Measurements from ENCODE around the gene GPANK1. TPM values are rescaled to one million over a fixed set of nuclear protein-coding genes. Genes with fewer than 3 reads are reported as not detected.

Gene GPANK1
- total RNA-seq, 1 experiment from 2014 or later: 11.7 TPM

DNA sequence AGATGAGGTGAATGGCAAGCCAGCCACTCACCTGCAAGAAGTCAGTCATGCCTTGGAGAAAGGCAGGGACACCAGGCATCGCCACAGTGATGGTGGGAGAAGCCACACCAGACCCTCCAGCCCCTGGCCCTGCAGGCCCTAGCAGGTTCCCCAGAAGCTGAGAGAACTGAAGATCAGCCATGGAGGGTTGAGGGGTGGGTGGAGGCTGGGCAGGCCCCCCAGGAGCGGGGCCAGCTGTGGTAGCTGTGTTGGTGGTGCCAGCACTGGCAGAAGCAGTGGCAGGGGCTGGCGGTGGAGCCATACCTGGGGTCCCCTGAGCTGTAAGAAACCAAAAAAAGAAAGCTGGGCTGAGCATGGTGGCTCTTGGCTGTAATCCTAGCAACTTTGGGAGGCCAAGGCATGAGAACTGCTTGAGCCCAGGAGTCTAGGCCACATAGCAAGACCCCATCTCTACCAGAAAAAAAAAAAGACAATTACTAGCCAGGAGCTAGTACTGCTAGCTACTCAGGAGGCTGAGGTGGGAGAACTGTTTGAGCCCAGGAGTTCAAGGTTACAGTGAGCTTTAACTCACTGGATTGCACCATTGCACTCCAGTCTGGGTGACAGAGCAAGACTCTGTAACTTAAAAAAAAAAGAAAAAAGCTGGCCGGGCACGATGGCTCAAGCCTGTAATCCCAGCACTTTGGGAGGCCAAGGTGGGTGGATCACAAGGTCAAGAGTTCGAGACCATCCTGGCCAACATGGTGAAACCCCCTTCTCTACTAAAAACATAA is 21.8 kb downstream of the GPANK1 start:
- DNase-seq (ENCODE audit: low spot score): no peak

DNA sequence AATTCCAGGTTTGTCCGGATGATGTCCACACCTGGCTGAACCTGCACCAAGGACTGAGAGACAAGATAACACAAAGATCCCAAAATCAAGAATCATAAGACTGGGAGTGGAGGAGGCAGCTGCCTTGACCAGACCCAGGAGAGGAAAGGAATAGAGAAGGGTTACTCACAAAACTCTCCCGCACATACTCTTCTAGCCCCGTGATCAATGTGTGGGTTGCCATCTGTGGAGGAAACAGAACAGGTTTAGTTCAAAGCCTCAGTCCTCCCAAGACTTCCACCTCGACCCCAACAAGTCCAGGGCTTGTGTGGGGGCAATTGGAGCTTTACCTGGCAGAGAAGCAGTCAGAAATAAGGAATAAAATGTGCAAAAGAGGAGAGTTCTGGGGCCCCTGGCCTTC is 23.4 kb downstream of the GPANK1 start:
- no peak for DNase-seq (ENCODE audit: low spot score)

DNA sequence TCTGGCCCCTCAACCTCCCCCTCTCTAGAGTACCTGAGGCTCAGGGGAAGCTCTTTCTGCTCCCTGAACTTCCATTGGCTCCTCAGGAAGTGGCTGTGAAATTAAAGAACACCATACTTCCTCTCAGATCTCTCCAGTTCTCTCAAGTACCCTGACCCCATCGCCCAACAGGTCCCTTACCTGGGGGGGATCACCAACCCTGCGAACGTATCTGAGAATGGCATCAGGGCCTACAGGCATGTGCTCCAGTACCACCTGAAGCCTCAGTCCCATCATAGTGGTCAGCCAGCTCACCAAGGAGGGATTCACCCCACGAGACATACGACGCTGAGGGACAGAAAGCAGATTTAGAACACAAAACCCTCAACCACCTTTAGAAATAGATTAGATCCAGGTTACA is 24.2 kb downstream of the GPANK1 start:
- no peak for DNase-seq (ENCODE audit: low spot score)

DNA sequence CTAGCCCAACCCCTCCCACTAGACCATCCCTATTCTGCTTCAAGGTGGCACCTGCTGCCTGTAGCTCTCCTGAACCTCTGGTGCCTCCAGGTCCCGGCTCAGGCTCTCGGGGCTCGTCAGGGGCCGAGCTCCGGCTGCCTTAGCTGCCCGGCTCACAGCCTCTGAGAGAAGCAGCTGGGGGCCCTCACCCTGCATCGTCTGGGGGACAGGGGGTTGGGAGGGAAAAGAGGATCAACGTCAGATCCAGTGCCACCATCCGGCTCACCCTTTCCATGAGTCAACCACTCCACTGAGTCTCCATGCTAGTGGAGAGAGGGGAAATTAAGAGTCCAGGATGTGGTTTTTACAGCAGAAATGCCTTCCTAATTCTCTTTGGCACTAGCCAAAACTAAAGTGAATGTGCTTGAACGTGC is 25.3 kb downstream of the GPANK1 start:
- DNase-seq (ENCODE audit: low spot score): no peak

DNA sequence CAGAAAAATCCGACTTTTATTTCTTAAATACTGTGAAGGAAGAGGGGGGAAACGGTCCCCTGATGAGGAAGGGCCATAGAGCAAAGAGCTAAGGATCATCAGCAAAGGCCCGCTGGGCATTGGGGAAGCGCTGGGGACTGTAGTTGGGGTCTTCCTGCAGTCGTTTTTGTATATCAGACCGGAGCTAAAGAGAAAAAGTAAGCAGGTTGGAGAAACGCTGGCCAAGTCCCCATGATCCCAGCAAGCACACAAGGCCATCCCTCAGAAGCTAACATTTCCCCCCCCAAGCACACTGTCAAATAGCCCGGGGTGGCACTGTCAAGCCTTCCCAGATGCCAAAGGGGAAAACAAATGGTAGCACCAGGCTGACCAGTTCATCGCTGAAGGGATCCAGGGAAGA is 25.8 kb downstream of the GPANK1 start:
- DNase-seq (ENCODE audit: low spot score): no peak

DNA sequence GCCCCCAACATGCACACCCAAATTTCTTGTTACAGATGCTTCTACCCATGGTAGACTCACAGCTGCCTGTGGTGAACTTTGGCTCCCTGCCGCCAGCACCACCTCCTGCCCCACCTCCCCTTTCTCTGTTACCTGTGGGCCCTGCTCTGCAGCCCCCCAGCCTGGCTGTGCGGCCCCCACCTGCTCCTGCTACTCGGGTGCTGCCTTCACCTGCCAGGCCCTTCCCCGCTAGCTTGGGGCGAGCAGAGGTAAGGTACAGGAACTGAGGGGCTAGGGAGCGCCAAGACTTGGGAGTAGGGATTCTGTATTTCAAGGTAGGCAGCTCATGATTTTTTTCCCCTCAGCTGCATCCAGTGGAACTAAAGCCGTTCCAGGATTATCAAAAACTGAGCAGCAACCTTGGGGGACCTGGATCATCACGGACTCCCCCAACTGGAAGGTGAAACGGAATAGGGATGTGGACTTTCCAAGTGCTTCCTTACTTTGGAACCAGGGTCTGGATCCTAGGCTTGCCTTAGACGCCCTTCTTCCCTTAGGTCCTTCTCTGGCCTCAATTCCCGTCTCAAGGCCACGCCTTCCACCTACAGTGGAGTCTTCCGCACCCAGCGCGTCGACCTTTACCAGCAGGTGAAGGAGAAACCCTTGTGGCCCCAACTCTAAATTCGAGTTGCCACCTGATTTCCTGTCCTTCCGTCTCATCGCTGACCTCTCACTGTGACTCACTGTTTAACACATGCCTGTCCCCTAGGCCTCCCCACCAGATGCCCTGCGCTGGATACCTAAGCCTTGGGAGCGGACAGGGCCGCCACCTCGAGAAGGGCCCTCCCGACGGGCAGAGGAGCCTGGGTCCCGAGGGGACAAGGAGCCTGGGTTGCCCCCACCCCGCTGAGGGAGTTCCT is 27.9 kb downstream of the GPANK1 start:
- DNase-seq (ENCODE audit: low spot score): no peak

DNA sequence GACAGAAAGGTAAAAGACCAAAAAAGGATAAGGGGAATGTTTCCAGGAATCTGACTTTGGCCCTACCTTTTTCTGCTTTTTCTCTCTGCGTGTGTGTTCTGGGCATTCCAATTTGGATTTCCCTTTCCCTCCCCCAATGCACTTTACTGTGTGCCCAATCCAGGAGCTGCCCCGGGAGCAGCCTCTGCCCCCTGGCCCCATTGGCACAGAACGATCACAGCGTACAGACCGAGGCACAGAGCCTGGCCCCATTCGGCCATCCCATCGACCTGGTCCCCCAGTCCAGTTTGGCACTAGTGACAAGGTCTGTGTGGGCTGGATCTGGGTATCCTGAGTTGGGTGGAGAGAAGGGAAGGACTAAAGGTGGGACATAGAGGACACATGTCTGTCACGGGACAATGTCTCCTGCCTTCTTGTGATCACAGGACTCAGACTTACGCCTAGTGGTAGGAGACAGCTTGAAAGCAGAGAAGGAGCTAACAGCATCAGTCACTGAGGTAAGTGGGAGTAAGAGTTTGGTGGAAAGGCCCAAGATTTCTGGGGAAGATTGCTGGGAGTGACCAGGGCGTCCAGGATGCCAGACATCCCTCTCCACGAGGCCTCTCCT is 29.7 kb downstream of the GPANK1 start:
- no peak for DNase-seq (ENCODE audit: low spot score)

DNA sequence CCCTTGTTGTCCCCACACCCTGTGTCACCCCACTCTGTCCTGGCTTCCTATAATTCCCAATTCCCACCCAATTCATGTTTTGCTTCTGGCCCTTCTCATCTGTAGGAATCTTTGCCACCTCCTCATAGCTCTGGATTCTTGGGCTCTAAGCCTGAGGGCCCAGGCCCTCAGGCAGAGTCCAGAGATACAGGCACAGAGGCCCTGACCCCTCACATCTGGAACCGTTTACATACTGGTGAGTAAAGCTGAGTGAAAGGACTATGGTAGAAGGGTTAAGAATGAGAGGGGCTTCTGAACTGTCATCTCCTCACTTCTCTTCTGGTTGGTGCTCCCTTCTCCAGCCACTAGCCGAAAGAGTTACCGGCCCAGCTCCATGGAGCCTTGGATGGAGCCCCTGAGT is 30.7 kb downstream of the GPANK1 start:
- DNase-seq (ENCODE audit: low spot score): no peak

DNA sequence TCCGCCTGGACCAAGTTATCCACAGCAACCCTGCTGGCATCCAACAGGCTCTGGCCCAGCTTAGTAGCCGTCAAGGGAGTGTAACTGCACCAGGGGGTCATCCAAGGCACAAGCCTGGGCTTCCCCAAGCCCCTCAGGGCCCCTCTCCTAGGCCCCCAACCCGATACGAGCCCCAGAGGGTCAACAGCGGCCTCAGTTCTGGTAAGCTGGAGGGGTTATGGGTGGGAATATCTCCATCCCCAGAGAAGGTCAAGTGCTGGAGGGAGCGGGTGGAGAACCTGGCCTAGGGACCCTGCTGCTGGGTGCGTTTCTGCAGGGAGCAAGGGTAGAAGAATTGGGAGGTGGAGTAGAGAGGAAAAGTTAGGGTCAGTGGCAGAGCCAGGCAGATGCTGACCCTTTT is 31.4 kb downstream of the GPANK1 start:
- DNase-seq (ENCODE audit: low spot score): no peak

DNA sequence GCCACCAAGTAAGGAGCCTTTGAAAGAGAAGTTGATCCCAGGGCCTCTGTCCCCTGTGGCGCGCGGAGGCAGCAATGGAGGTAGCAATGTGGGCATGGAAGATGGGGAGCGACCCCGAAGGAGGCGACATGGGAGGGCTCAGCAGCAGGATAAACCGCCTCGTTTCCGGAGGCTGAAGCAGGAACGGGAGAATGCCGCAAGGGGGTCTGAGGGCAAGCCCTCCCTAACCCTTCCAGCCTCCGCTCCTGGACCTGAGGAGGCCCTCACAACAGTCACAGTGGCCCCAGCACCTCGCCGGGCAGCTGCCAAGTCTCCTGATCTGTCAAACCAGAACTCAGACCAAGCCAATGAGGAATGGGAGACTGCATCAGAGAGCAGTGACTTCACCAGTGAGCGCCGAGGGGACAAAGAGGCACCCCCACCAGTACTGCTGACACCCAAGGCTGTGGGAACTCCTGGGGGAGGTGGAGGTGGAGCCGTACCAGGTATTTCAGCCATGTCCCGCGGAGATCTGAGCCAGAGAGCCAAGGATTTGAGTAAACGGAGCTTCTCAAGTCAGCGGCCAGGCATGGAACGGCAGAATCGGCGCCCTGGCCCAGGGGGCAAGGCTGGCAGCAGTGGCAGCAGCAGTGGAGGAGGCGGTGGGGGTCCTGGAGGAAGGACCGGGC is 32.4 kb downstream of the GPANK1 start:
- DNase-seq (ENCODE audit: low spot score): no peak

DNA sequence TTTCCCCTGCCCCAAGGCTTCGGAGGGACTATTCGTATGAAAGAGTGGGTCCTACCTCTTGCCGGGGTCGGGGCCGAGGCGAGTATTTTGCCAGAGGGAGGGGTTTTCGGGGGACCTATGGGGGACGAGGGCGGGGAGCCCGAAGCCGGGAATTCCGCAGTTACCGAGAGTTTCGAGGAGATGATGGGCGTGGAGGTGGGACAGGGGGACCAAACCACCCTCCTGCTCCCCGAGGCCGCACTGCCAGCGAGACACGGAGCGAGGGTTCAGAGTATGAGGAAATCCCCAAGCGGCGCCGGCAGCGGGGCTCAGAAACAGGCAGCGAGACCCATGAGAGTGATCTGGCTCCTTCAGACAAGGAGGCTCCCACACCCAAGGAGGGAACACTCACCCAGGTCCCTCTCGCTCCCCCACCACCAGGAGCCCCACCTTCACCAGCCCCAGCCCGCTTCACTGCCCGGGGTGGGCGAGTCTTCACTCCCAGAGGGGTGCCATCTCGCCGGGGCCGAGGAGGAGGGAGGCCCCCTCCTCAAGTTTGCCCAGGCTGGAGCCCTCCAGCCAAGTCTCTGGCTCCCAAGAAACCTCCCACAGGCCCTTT is 33.0 kb downstream of the GPANK1 start:
- no peak for DNase-seq (ENCODE audit: low spot score)

DNA sequence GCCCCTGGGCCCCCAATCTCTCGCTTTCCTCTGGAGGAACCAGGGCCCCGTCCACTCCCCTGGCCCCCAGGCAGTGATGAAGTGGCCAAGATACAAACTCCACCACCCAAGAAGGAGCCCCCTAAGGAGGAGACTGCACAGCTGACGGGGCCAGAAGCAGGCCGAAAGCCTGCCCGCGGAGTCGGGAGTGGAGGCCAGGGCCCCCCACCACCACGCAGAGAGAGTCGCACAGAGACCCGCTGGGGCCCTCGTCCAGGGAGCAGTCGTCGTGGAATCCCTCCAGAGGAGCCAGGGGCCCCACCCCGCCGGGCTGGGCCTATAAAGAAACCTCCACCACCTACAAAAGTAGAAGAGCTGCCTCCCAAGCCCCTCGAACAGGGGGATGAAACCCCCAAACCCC is 33.6 kb downstream of the GPANK1 start:
- DNase-seq (ENCODE audit: low spot score): no peak

DNA sequence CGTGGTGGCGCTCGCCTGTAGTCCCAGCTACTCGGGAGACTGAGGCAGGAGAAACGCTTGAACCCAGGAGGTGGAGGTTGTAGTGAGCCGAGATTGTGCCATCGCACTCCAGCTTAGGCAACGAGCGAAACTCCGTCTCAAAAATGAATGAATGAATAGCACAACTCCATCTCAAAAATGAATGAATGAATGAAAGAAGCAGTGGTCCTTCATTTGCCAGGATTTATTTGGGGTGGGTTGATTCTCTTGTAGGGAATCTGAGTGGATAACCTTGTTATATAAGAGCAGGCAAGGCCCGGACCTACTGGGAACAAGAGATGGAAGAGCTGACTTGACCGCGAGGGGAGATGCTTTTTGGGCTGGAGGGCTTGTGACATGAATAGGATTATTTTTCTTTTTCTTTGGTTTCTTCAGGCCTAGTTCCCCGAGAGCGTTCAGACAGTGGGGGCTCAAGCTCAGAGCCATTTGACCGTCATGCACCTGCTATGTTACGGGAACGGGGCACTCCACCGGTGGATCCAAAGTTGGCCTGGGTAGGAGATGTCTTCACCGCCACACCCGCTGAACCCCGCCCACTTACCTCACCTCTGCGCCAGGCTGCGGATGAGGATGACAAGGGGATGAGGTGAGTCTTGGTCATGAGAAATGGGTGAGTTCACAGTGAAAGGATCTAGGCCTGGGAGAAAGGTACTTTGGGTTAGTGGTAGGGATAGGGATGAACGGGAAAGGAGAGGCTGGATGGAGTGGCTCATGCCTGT is 34.4 kb downstream of the GPANK1 start:
- no peak for DNase-seq (ENCODE audit: low spot score)

DNA sequence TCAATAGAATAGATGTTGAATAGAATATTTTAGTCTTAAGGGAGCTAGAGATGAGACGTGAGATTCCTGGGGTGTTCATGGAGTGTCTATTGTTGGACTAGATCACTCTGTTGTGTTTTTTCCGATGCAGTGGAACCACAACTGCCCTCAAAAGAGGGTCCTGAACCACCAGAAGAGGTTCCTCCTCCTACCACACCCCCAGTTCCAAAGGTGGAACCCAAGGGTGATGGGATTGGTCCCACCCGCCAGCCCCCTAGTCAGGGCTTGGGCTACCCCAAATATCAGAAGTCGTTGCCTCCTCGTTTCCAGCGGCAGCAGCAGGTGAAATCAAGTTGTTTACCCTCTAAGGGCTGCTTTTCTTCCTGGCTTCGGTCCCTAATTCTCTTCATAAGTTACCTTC is 35.8 kb downstream of the GPANK1 start:
- no peak for DNase-seq (ENCODE audit: low spot score)

DNA sequence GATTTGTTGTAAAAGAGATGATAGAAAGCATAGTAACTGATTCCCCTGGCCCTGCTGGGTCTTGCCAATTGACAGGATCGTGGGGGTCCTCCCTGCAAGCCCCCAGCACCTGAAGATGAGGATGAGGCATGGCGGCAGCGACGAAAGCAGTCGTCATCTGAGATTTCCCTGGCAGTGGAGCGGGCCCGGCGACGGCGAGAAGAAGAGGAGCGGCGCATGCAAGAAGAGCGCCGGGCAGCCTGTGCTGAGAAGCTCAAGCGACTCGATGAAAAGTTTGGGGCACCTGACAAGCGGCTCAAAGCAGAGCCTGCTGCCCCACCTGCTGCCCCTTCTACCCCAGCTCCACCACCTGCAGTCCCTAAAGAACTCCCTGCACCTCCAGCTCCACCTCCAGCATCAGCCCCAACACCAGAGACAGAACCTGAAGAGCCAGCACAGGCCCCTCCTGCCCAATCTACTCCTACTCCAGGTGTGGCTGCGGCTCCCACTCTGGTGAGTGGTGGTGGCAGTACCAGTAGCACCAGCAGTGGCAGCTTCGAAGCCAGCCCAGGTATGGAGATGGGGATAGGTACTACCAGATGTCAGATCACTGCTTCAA is 37.0 kb downstream of the GPANK1 start:
- DNase-seq (ENCODE audit: low spot score): no peak

DNA sequence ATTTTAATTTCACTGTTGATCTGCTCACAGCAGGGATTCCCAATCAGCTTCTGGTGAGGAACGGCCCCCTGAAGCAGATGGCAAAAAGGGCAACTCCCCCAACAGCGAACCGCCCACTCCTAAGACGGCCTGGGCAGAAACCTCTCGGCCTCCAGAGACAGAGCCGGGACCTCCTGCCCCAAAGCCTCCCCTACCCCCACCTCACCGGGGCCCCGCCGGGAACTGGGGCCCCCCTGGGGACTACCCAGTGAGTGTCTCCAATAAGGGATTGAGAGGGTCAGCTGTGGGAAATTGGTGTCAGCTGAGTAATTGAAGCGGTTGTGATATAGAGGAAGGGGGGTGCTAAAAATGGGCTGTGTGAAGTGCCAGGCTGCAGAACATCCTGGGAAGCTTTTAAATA is 37.8 kb downstream of the GPANK1 start:
- no peak for DNase-seq (ENCODE audit: low spot score)

DNA sequence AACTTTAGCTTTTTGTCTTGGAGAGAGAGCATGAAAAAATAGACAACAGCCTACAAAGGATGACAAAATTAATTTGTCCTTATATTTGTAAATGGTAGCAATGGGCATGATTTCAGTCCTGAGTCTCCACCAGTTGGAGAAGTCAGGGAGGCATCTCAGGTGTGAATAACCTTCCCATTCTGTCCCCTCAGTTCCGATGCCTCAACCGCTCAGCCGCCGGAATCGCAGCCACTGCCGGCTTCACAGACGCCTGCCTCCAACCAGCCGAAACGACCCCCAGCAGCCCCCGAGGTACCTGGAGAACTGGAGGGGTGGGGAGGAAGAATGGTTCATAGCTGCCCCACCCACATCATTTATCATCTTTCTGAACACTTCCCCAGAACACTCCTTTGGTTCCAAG is 40.7 kb downstream of the GPANK1 start:
- no peak for DNase-seq (ENCODE audit: low spot score)

DNA sequence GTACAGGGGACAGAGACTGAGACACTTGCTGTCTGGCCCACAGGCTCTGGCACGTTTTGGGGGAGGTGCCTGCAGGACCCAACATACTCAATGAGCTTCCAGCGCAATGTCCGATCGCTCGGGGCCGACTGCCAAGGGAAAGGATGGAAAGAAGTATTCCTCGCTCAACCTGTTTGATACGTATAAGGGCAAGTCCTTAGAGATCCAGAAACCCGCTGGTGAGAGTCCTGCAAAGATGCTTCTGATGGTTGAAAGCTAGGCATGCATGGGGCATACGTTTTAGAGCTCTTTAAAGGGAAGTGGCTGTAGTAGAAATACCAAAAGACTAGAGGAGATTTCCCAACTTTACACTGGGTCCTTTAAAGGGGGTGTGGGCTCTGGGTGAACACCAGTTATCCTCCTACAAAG is 42.1 kb downstream of the GPANK1 start:
- DNase-seq (ENCODE audit: low spot score): no peak

DNA sequence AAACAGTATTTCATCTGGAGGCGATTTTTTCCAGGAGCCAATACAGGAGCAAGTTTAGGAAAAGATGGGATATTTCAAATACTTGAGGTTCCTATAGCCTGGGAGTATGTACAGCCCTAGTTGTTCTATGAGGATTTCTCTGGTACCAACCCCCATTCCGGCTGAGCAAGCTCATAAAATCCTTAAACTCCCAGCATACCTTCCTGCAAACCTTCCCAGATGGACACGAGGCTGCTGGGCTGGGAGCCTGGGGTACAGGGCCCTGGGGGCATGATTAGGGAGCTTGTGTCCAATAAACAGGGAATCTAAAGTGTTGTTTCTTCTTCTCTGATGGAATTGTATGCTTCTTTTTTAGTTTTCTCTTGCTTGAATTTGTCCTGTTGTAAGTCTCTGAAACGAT is 42.8 kb downstream of the GPANK1 start:
- peak; percentile 44 for DNase-seq (ENCODE audit: low spot score)

DNA sequence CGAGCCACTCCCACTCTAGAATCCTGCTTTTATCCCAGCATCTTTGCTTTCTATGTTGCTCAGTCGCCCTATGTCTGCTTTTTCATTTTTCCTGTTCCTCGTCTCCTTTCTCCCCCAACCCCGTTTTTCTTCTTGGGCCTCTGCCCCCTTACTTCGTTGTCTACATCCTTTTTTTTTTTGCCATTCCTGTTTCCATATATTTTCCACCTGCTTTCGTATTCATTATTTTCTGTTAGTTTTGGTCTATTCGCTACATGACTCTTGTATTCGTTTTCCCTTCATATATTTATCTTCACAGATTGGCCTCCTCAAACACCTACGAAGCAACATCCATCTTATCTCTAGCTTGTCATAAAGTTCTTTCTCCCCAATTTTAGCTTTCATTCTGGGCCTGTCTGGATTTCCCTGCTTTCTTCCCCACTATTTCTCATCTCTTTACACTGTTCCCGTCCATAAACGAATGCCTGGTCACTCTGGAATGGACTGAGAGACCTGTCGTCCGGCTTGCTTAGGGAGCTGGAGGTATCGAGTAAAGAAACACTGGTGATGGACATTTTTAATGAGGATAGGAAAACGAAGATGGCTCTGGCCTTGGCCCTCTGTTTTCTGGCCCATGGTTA is 43.4 kb downstream of the GPANK1 start:
- peak; percentile 22 for DNase-seq (ENCODE audit: low spot score)

Measured in HT-29 (cell line).